Activated naive CD4-positive, alpha-beta T cell (primary cell): Measurements from ENCODE around the gene NR2F2.
"Not testable (repeated sequence)": the region's sequence is repeated elsewhere in the genome, so short reads cannot be mapped to it uniquely, and the experiment has no call there.

ENCODE experiments used
- DNase-seq, 4 experiments: peaks; one replicate each; lab custom pipeline; 2025; lab: John Stamatoyannopoulos, UW

The NR2F2 gene

GRCh38 chr15:96367311-96368200, 37.1 kb downstream of the NR2F2 start:
- DNase-seq: no peak

- DNase-seq: no peak
Observed at GRCh38 chr15:96369351-96369750, 38.9 kb downstream of the NR2F2 start.

- DNase-seq: no peak
Observed at GRCh38 chr15:96369825-96370621, 39.5 kb downstream of the NR2F2 start.

GRCh38 chr15:96372554-96372953, 42.1 kb downstream of the NR2F2 start:
- DNase-seq: no peak

DNA sequence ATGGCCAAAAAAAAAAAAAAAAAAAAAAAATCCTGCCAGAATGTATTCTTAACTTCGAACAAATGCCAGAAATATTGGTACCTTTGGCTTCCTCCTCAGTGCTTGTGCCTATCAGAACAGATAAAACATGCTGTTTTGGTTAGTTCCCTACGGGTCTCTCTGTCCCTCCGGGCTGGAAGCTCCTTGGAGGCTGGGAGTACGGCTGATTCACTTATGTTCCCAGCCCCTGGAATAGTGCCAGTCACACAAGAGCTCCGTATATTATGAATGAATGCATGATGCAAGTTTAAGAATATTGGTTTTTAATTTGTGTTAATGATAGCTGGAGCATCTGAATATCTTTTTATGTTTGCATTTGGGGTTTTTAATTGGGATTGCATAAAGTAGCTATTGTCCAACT, 44.0 kb downstream of the NR2F2 start:
- no peak for DNase-seq

- DNase-seq: not testable (repeated sequence)
Observed at GRCh38 chr15:96379592-96379991, 49.1 kb downstream of the NR2F2 start.

DNA sequence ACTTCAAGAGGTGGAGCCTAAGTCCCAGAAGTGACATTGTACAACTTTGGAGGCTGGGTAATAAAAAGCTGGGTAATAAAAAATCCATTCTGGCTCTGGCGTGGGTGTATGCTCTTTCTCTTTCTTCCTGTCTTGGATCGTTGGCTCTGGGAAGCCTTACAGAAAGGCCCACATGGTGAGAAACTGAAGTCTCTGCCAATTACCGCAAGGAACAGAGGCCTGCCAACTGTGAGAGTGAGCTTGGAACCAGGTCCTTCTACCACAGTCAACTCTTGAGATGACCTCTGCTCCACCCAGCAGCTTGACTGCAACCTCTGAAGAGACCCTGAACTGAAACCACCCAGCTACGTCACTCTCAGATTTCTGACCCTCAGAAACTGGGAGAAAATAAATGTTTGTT, 51.0 kb downstream of the NR2F2 start:
- no peak for DNase-seq

- DNase-seq: no peak
Observed at GRCh38 chr15:96385195-96385594, 54.7 kb downstream of the NR2F2 start.

GRCh38 chr15:96388673-96389072, 58.2 kb downstream of the NR2F2 start:
- no peak for DNase-seq
